HG02840 (cell line): ENCODE measurements around the gene DOC2A.
"Not testable (repeated sequence)": the region's sequence is repeated elsewhere in the genome, so short reads cannot be mapped to it uniquely, and the experiment has no call there.

Source experiments
- ATAC-seq: cut with Tn5 transposase; IDR thresholded peaks from one replicate; pipeline ENCODE4 v1.9.1; 2021; ENCODE audit warnings: mild to moderate bottlenecking, moderate library complexity, moderate number of reproducible peaks; ENCODE audit not compliant: unreplicated experiment, low FRiP score

The DOC2A gene

GRCh38 chr16:30027588-30028437 lies 17.0 kb upstream of the DOC2A start:
- ATAC-seq = no peak

DNA sequence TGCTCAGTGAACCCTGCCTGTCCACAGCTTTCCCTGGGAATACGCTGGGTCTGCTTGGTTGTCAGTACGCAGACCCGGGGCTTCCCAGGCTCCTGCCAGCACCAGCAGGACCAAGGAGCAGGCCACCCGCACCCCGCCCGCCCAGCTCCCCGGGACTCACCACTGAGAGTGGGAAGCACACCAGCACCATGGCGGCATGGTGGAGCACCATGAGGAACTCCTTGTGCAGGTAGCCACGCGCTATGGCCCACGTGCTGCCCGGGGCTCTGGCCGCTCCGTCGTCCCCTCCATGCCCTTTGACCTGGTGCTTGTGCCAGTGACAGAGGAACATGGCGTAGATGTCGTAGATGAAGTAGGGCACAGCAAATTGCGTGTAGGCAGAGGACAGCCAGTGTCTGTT lies 15.6 kb upstream of the DOC2A start:
- ATAC-seq = no peak

DNA sequence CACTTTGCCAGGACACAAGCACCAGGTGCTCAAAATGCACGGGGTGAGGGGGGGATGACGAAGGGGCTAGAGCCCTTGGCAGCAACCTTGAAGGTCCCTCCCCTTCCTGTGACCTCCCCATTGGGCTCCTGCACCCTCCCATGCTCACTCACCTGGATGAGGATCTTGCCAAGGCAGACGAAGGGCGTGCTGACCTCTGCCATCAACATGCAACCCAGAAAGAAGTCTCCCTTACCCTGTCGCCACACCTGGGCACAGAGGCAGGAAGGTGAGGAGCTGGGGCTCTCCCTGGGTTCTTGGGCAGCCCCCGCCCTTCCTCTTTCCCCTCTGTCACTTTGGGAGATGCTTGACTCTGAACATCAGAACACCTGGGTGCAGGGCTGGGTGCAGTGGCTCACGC lies 14.7 kb upstream of the DOC2A start:
- ATAC-seq = no peak

DNA sequence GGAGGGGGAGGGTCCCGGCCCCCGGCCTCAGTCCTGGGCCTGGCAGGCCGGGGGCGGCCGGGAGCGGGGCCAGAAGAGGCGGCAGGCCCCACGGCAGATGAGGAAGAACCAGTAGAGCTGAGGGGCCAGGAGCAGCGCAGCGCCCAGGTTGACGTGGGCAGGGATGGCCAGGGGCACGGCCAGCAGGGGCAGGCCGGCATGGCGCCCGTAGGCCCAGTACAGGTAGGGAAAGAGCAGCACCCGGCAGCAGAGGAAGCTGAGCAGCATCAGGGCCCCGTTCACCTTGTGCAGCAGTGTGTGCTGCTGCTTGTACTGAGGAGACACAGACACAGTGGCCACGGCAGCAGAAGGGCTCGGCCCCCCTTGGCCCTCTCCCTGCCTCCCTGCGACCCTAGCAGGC lies 14.3 kb upstream of the DOC2A start:
- no peak for ATAC-seq

DNA sequence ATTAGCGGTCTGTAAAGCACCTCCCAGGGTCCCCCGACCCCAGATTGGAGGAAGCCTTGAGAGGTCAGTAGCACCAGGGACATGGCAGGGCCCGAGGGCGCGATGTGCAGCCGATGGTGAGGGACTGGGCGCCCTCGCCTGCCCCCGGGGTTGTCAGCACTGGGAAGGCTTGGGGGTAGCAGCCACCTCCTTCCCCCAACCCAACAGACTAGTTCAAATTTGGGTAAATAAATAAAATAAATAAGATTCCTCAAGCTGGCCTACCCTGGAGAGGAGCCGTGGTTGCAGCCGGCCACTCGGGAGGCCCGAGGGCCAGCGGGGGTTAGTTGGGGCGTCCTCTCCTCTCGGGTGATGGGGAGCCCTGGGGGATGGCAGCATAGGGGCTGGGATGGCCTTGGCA lies 13.6 kb upstream of the DOC2A start:
- no peak for ATAC-seq

GRCh38 chr16:30023586-30023985 lies 12.8 kb upstream of the DOC2A start:
- no peak for ATAC-seq

- no peak for ATAC-seq
Observed at GRCh38 chr16:30022887-30023286, 12.1 kb upstream of the DOC2A start, which contains the start of gene C16orf92. C16orf92 (plus strand) TSS chr16:30023198; CDS start chr16:30023341, 143 bp downstream.

DNA sequence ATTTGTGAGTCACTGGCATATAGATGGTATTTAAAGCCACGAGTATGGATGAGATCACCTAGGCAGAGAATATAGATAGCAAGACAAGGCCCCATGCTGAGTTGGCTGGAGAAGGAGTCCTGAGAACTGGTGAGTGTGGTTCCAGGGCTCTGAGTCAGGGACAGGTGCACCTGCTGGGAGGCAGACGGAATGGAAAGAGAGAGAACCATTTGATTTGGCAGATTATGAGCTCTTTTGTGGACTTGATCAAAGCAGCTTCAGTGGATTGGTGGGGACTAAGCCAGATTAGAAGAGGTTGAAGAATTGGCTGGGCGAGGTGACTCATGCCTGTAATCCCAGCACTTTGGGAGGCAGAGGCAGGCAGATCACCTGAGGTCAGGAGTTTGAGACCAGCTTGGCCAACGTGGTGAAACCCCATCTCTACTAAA lies 7.9 kb upstream of the DOC2A start:
- ATAC-seq = no peak

DNA sequence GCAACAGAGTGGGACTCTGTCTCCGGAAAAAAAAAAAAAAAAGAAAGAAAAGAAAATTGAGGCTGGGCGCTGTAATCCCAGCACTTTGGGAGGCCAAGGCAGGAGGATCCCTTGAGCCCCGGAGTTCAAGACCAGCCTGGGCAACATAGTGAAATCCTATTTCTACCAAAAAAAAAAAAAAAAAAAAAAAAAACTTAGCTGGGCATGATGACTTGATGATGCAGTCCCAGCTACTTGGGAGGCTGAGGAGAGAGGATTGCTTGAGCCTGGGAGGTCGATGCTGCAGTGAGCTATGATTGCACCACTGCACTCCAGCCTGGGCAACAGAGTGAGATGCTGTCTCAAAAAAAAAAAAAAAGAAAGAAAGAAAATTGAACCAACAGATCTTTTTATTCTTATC lies 7.1 kb upstream of the DOC2A start:
- not testable (repeated sequence) for ATAC-seq

GRCh38 chr16:30017277-30017656 lies 6.4 kb upstream of the DOC2A start:
- no peak for ATAC-seq

DNA sequence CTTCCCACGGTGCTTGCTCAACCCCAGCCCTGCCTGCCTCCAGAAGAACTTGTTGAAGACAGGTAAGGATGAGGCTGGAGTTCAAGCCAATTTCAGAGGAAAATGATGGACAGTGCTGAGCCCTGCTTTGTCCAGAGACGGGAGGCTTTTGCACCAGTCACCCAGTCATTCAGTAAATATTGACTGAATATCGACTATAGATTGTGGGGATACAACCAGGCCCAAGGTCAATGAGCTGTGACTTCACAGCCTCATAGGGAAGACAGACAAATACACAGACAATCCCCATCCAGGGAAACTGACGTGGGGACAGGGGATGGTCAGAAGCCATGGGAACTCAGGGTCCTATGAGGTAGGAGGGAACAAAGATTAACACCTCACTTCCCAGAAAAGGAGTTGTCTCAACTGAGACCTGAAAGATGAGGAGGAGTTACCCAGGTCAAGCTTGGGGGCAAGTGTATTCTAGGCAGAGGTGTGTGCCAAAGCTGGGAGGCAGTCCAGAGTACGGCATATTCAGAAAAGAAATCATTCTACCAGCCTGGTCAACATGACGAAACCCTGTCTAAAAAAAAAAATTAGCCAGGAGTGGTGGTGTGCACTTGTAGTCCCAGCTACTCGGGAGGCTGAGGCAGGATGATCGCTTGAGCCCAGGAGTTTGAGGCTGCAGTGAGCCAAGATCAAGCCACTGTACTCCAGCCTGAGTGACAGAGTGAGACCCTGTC lies 5.9 kb upstream of the DOC2A start:
- ATAC-seq = no peak

- ATAC-seq = not testable (repeated sequence)
Observed at GRCh38 chr16:30015450-30015849, 4.6 kb upstream of the DOC2A start.

GRCh38 chr16:30012598-30012997 lies 1.8 kb upstream of the DOC2A start:
- not testable (repeated sequence) for ATAC-seq

- no peak for ATAC-seq
Observed at GRCh38 chr16:30011714-30012504, 1.1 kb upstream of the DOC2A start.

DNA sequence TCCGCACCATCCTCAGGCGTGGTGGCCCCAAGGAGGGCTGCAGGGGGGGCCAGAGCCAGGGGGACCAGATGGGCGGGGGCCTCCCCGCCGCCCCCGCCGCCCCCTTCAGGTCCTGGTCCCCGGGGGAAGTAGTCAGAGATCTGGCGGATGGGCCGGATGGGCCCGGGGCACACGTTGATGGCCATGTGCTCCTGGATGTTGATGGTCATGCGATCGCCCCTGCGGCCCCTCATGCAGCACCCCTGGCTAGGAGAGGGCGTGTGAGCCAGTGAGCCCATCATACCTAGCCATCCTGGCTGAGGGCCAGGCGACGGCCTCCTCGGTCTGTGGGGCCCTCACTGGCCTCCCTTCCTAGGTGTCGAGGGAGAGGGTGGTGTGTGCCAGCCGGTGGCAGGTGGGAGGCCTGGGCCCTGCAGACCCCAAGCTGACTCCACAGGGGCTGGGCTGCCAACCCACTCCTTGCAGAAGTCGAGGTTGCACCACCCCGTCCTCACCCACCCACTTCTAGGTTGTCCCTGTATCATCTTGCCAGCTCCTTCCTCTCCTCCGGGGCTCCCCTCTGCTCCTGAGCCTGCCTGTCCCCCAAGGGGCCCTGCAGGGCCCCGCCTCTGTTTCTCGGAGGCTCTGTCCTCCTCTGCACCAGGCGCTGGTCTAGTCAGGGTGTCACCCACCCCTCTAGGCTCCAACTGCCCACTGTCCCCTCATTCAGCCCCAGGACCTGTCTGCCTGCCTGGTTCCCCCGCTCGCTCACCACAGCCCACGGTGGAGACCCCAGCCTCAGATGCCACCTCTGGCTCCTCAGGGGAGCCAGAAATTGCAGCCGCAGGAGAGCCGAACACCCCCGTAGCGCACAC lies 610 bp downstream of the DOC2A start:
- no peak for ATAC-seq

DNA sequence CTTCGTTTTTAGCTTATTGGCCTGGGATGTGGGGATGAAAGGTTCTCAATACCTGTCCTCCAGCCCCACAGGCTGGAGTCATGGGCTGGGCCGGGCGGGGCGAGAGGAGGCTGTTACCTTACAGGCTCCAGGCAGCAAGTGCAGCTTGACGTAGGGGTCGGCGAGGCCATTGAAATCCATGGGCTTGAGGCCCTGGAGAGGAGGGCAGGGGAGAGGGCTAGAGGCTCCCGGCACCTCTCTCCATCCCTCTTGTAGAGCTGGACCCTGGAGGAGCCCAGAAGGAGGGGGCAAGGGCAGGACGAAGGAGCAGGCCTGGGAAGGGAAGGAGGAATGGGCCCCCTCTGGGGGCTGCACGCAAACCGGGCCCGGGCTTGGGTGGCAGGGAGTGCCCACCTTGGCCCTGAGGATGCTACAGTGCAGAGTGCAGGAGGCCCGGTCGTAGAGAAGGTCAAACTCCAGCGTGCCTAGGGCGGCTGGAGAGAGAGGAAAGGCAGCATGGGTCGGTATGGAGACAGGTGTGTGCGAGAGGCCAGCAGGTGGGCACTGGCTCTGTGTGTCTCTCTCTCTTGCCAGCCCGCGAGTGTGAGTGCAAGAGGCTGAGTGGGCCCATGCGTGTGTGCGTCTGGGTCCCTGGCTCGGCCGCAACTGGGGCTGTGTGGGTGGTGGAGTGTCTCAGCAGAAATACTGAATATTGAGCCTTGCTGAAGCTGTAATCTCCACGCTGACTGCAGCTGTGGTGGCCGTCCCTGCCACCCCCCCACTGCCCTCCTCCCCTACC lies 1.6 kb downstream of the DOC2A start:
- ATAC-seq = no peak

- ATAC-seq = no peak
Observed at GRCh38 chr16:30007378-30007895, 3.4 kb downstream of the DOC2A start.

GRCh38 chr16:30006659-30007377 lies 4.0 kb downstream of the DOC2A start:
- ATAC-seq = no peak
